ENCODE results near the gene PRDM11.

PRDM11 gene

DNA sequence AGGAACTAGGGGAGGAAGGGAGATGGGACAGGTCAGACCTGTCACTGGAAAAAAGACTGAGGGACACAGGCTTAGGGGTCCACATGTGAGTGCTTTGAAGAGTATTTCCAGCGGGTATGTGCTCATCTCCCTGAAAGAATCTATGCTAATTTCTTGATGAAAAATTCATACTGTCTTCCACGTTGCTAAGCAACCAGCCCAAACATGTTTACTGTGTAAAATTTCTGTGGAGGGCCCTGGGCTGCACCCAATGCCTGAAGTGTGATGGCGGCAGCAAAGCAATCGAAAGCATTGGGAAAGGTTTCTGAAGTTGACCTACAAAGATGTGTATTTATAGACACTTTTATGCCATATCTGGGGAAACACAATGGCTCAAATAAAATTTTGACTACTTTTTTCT, 132.3 kb downstream of the PRDM11 start:
- DNase-seq (ENCODE audit: low read depth) = no peak
- H3K4me3 ChIP-seq (ENCODE audit: low read length) = no peak overlapping the region
- TF ChIP-seq, protein P1, sequence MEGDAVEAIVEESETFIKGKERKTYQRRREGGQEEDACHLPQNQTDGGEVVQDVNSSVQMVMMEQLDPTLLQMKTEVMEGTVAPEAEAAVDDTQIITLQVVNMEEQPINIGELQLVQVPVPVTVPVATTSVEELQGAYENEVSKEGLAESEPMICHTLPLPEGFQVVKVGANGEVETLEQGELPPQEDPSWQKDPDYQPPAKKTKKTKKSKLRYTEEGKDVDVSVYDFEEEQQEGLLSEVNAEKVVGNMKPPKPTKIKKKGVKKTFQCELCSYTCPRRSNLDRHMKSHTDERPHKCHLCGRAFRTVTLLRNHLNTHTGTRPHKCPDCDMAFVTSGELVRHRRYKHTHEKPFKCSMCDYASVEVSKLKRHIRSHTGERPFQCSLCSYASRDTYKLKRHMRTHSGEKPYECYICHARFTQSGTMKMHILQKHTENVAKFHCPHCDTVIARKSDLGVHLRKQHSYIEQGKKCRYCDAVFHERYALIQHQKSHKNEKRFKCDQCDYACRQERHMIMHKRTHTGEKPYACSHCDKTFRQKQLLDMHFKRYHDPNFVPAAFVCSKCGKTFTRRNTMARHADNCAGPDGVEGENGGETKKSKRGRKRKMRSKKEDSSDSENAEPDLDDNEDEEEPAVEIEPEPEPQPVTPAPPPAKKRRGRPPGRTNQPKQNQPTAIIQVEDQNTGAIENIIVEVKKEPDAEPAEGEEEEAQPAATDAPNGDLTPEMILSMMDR (conservative IDR thresholded peaks at IDR 0.05; ENCODE audit: low read length) = no peak

DNA sequence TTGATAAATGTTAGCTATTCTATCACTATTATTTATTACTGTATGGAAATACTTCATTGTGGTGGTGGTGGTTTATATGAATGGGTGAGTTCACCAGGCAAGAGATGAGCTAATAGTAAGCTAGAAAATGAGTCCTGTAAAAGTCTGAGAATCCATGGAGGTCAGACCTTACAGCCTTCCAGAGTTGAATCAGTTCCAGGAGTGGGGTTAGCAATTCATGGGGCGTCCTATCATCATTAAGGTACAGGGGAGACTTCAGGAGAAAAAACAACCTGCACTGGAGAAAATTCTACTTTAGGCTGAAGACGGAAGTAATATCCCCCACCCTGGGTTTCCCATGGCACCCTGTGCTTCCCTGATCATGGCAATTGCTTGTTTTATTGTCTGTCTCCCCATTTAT, 133.2 kb downstream of the PRDM11 start:
- H3K4me3 ChIP-seq (ENCODE audit: low read length) = no peak overlapping the region
- no peak for DNase-seq (ENCODE audit: low read depth)
- TF ChIP-seq, protein P1 (conservative IDR thresholded peaks at IDR 0.05; ENCODE audit: low read length) = no peak

DNA sequence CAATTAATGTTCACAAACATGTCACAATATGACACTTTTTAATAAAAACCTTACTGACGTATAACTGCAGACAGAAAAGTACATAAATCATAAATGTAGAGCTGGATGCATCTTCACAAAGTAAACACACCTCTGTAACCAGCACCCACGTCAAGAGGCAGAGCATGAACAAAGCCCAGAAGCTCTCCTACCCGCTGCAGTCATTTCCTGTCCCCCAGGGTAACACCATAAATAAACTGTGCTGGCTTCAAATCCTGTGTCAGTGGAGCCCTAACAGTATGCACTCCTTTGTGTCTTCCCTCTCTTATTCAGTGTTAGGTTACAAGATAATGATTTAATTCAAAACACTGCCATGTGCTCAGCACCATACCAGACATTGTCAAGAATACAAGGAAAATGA, 134.0 kb downstream of the PRDM11 start:
- H3K4me3 ChIP-seq (ENCODE audit: low read length) = no peak overlapping the region
- TF ChIP-seq, protein P1 (conservative IDR thresholded peaks at IDR 0.05; ENCODE audit: low read length) = no peak
- DNase-seq (ENCODE audit: low read depth) = no peak

DNA sequence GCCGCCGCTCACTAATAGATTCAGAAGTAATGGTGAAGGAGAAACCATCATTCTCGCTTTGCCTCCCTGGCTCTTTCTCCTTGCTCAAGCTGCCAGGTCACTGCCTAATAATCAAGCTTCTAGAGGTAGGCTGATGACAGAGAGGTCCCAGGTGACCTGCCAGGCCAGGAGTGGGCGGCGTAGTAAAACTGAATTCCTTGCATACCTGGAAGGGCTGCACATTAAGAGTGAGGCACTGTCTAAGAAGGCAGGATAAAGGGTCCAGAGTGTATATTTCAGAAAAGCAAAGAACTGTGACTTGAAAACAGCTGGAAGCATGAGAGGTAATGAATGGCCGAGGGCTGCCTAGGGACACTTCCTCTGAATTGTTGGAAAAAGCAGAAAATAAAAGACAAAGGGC, 135.6 kb downstream of the PRDM11 start:
- DNase-seq (ENCODE audit: low read depth) = no peak
- H3K4me3 ChIP-seq (ENCODE audit: low read length) = no peak overlapping the region
- TF ChIP-seq, protein P1 (conservative IDR thresholded peaks at IDR 0.05; ENCODE audit: low read length) = no peak
